Adrenal gland (tissue), 5 donors: ENCODE measurements around the gene G2E3.
"Not testable (repeated sequence)": the region's sequence is repeated elsewhere in the genome, so short reads cannot be mapped to it uniquely, and the experiment has no call there.

Source experiments
- POLR2A ChIP-seq, 2 donors: fragments of 450-650 bp; IDR thresholded peaks; one replicate each; pipeline ENCODE4 v1.6.1; 2017; ENCODE audit warnings: antibody characterized with exemption in 2 of 2, mild to moderate bottlenecking in 2 of 2, moderate library complexity in 1 of 2
- TF ChIP-seq, protein P1 (sequence below), 6 experiments: fragments of 450-650 bp in 4 of 6; fragments of 200-600 bp in 2 of 6; sonication (generic) in 1 of 6; IDR thresholded peaks; 1 replicate in 5 of 6; 2 replicates in 1 of 6; pipeline versions ENCODE4 v1.5.1 to v1.8.0; 2016 to 2021; ENCODE audit warnings: antibody characterized with exemption in 6 of 6, mild to moderate bottlenecking in 2 of 6, moderate library complexity in 1 of 6
- donor health status: DM: no; HTN: no; CAD: no.

DNA sequence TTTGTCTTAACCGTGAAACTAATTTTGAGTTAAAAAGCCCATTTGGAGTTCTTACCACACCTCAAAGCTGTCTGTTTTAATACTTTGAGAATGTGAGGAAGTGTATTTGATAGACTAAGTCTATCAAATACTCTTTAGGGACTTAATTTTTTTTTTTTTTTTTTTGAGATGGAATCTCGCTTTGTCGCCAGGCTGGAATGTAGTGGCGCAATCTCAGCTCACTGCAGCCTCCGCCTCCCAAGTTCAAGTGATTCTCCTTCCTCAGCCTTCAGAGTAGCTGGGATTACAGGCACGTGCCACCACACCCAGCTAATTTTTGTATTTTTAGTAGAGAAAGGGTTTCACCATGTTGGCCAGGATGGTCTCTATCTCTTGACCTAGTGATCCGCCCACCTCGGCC is 70.5 kb downstream of the G2E3 start:
- TF ChIP-seq, protein P1, sequence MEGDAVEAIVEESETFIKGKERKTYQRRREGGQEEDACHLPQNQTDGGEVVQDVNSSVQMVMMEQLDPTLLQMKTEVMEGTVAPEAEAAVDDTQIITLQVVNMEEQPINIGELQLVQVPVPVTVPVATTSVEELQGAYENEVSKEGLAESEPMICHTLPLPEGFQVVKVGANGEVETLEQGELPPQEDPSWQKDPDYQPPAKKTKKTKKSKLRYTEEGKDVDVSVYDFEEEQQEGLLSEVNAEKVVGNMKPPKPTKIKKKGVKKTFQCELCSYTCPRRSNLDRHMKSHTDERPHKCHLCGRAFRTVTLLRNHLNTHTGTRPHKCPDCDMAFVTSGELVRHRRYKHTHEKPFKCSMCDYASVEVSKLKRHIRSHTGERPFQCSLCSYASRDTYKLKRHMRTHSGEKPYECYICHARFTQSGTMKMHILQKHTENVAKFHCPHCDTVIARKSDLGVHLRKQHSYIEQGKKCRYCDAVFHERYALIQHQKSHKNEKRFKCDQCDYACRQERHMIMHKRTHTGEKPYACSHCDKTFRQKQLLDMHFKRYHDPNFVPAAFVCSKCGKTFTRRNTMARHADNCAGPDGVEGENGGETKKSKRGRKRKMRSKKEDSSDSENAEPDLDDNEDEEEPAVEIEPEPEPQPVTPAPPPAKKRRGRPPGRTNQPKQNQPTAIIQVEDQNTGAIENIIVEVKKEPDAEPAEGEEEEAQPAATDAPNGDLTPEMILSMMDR (IDR thresholded peaks at IDR 0.05) = not testable (repeated sequence)
- not testable (repeated sequence) for TF ChIP-seq POLR2A (IDR thresholded peaks at IDR 0.05)
